Stimulated activated CD8-positive, alpha-beta memory T cell treated with anti-CD3 and anti-CD28 coated beads, Interleukin-15, amount 100 ng/mL, for 4 hours (primary cell): Measurements from ENCODE around the gene ARHGDIA.

Experiments
- DNase-seq, 2 donors: peaks; one replicate each; pipeline ENCODE4 v3.0.0-alpha.2; 2020; ENCODE audit warnings: low read depth in 2 of 2

The ARHGDIA gene

DNA sequence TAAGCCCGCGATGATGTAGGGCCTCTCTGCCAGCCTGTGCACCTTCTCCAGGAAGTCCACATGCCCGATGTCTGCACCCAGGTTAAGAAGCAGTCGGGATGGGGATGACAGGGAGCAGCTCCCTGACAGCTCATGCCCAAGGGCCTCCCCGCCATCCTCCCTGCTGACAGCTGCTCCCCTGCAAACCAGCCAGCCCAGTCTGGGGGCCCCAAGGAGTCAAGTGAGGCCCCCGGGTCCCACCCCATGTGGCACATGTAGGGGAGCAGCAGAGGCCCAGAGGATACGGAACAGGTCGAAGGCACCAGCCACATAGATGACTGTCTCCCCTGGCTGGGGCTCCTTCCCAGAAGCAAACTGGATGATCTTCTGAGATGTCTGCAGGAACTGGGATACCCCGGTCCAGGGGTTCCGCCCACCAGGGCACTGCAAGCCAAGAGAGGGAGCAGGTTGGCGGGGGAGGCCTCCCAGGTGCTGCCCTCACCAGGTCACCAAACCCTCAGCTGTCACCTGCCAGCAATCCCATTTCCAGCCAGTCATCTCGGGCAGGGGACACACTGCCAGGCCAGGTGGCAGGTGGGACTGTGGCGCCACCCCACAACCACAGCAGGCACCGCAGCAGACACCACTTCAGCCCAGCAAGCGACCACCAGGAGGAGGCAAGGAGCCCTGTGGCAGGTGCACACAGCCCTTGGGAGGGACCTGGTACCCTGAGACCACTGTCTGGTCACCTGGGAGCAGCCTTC, 35.5 kb upstream of the ARHGDIA start:
- DNase-seq, result no peak

GRCh38 chr17:81905993-81906392, 34.9 kb upstream of the ARHGDIA start:
- DNase-seq, result no peak

DNA sequence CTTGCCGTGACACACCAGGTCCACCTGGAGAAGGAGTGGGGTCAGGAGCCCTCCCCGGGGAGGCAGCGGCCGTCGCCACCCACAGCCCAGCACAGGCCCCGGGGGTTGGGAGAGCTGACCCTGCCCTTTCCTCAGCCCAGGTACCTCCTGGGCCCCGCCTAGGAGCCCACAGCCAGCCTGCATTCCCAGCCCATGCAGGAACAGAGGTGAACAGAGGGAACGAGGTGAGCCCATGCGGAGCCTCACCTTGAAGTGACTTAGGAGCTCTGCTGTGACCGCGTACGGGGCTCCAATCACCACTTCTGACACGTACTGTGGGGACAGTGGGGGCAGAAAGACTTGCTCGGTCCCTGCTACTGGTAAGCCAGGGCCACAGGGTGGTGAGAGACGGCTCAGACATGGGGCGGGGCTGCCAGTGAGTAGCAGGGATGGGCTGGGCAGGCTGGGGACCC, 34.3 kb upstream of the ARHGDIA start:
- DNase-seq, result no peak

GRCh38 chr17:81904600-81905423, 33.7 kb upstream of the ARHGDIA start:
- no peak for DNase-seq

DNA sequence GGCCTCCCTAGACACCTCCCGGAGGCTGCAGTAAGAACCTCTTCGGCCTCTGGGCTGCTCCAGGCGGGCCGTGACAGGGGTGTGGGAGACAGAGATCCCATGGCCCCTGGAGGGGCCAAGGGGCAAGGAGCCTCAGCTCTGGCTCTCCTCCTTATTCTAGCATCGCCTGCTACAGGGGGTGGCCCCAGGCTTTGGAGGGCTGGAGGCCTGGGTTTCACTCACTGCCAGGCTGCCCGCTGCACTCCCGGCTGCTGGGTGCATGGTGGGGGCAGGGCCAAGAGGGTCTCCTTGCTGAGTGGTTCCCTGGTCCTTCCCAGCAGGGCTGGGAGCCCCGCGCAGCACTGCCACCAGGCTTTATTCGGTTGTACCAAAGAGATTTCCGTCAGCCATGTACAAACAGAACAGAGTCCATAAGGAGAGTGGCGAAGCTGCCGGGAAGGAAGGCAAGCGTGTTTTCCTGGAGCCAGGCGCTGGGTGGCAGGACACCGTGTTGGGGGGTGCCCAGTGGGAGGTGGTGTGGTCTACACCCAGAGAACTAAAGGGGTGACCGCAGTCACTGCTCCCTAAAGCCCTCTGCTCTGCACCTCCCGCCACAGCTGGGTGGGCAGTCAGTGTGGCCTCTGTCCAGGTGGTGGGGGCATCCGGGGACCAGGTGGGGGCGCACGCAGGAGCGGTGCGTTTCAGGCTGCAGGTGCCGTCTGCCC, 32.9 kb upstream of the ARHGDIA start:
- no peak for DNase-seq

DNA sequence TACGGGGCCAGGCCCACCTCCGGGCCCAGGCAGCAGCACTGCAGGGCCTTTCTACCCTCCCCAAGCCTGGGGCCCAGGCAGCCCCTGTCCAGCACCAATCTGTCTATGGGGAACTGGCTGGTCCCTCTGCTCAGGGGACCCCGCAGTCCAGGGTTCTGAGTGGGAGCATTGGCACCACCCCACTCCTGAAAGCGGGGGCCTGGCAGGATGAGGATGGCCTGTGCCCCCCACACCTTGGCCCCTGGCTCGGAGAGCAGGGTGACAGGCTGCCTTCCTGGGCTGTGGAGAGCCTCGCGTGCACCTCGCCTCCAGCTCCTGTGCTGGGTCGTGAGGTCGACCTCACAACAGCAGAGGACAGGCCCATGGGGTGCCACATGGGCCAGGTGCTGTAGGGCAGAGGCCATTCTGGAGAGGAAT, 32.3 kb upstream of the ARHGDIA start:
- DNase-seq, result no peak

- no peak for DNase-seq
These were observed 31.7 kb upstream of the ARHGDIA start for GRCh38 chr17:81902653-81903414.

GRCh38 chr17:81902023-81902652, 31.0 kb upstream of the ARHGDIA start, which contains the start of gene NPB:
Gene NPB, plus strand, starts transcription at chr17:81902238. Its CDS starts 40 bp downstream, at chr17:81902278.
- DNase-seq, result no peak

DNA sequence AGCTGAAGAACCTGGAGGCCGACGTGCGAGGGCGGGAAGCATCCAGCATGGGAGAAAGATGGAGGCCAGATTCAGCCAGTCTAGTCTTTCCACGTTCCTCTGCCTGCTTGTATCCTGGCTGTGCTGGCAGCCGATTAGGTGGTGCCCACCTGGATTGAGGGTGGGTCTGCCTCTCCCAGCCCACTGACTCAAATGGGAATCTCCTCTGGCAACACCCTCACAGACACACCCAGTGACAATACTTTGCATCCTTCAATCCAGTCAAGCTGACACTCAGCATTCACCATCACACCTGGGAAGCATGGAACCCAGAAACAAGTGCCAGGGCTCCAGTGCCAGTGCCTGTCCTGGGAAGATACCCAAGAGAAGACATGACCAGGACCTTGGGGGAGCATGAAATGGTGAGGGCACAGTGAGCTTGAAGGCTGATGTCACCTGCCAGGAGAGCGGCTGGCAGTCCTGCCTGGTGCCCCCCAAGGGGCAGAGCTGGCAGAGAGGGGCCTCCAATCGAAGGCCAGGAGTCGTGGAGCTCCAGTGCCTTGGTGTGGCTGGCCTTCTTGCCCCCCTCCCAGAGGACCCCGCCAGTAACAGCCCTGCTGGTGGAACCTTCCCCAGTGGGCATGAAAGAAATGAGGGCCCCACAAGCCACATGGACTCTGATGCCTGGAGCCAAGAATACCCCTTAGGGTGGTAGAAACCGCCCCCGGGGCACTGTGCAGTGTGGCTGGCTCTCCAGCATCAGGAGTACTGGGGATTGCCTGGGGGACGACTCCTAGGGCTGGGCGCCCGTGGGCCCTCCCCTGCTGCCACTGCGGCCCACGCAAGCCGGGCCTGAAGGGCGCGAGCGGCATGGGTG, 30.3 kb upstream of the ARHGDIA start:
- no peak for DNase-seq

DNA sequence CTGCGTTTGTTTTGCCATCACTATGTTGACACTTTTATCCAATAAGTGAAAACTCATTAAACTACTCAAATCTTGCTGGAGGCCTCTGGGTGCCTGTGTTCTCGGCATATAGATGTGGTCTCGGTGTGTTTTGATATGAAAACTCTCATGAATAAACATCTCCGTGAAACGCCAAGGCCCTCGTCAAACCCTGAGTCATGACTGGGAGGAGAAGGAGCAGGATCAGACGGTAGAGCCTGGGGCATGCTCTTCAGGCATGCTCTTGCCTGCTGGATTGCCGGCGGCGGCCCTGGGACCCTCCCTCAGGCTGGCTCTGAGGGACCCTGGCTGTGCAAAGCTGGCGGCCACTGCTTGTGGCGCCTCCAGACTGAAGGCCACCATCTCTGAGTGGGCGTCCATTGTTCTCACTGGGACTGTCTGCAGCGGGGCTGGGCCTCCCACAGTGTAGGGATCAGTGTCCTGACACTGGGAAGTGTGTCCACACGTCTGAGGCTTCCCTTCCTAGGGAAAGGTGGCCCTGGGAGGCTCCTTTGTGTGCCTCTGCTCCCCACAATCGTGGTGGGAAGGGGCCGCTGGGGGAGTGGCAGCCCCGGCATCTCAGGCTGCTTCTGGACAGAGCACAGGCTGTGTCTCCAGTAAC, 29.2 kb upstream of the ARHGDIA start:
- no peak for DNase-seq

DNA sequence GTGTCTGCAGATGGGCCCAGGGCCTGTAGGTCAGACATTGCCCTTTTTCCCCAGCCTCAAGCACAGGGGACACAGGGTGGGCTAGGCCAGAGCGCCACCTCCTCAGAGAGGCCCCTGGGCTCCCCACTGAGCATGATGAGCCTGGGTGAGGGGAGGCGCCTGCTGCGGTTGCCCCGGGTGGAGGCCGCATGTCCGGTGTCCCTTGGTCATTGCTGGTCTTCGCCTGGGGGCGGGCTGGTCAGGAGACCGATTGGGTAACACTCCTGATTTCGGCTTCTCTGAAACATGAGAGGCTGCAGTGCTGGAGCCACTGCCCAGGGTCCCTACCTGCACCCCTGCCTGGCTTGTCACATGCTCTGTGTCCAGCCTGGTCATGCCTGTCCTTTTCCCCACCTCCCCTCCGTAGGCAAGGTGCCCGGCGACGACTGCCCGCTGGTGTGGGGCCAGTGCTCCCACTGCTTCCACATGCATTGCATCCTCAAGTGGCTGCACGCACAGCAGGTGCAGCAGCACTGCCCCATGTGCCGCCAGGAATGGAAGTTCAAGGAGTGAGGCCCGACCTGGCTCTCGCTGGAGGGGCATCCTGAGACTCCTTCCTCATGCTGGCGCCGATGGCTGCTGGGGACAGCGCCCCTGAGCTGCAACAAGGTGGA, 28.5 kb upstream of the ARHGDIA start:
- no peak for DNase-seq

- no peak for DNase-seq
These were observed 27.7 kb upstream of the ARHGDIA start for GRCh38 chr17:81898885-81899284.

GRCh38 chr17:81898029-81898866, 27.1 kb upstream of the ARHGDIA start:
- no peak for DNase-seq

DNA sequence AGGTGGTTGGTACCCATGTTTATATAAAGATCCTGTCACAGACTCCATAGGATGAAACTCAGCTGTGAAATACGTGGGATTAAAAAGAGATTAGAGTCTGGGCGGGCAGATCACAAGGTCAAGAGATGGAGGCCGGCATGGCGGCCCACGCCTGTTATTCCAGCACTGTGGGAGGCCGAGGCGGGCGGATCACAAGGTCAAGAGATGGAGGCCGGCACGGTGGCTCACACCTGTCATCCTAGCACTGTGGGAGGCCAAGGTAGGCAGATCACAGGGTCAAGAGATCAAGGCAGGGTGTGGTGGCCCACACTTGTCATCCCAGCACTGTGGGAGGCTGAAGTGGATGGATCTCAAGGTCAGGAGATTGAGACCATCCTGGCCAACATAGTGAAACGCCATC, 24.3 kb upstream of the ARHGDIA start:
- DNase-seq, result no peak

DNA sequence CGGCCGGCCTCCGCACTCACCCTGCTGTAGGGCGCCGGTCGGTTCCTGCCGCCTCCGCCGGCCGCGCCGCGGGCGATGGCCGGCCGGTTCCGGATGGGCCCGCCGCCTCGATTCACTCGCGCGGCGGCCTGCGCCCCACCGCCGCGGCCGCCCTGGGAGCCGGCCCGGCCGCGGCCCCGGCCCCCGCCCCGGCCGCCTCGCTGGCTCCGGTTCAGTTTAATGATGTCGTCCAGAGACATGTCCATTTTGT, 20.1 kb upstream of the ARHGDIA start:
- no peak for DNase-seq

DNA sequence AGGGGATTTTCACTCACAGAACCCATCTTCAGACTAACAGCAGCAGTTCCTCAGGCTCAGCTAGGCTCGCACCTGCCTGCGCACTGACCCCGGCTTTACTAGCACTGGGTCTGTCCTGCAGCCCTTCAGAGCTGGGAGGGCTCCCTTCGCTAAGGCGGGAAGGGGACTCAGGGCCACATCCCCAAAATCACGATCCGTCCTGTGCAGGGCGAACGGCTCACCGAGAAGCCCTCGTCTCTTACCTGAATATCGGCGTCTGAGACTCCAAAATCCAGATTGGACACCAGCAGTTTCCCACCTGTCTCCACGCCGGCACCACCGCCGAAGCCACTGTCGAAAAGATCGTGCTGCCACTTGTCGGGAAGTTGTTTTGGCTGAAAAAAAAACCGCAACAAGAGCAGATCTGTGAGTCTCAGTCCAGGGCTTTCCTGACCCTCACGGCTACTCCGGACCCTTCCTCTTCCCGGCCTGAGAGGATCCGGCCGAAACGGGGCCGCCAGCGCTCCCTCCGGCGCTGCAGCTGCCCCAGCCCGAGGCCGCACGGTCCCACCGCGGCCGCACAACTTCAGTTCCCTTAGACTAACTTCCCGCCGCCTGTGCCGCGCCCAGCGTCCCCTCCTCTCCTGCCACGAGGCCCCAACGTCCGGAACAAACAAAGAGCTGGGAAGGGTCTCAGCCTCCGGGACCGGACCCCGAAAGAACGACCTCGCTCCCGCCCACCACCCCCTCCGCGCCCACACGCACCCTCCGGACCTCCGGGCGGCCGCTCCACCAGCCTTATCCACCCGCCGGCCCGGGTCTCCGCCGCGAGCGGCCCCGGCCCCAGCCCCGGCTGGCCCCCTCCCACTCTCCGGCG, 19.5 kb upstream of the ARHGDIA start:
- no peak for DNase-seq

DNA sequence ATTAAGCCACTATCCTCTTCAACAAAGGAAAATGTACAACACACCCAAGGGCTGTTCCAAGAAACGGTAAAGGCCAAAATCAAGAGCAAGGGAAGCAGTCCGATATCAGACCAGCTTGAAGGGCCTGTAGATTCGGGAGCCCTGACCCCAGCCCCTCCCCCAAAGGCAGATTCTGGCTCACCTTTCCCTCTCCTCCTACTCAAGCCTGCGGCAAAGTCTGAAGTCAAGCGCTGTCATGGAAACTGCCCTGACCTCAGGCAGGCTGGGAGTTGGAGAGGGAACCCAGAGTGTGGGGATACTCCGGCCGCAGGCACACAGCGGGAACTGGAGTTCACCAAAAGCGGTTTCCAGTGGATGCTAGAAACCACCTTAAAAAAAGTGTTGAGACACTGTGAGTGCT, 18.5 kb upstream of the ARHGDIA start:
- DNase-seq, result no peak
